H1 (cell line): ENCODE data around the gene TBCD. TPM values are rescaled to one million over a fixed set of nuclear protein-coding genes. Genes with fewer than 3 reads are reported as not detected.

Experiments
- CTCF ChIA-PET: fragments of 300-600 bp; sonication (Branson Sonifier 250); formaldehyde crosslinking; loops from one replicate; lab custom pipeline; 2021; ENCODE audit not compliant: partially characterized antibody; lab: Charles Lee
- POLR2A ChIA-PET: fragments of 300-600 bp; sonication (Branson Sonifier 250); formaldehyde crosslinking; loops from one replicate; lab custom pipeline; 2021; ENCODE audit warnings: inconsistent platforms; ENCODE audit not compliant: partially characterized antibody; lab: Charles Lee
- DNase-seq, 2 experiments: peaks; one replicate each; pipeline versions ENCODE4 v3.0.0 to v3.0.0-alpha.2; 2010 to 2022; ENCODE audit warnings: low spot score in 2 of 2, low read depth in 1 of 2, mixed read lengths in 1 of 2
- FAIRE-seq: peaks from 2 replicates; lab custom pipeline; 2011; peaks lifted over from hg19 to GRCh38; lab: Jason Lieb, UNC
- H2AFZ ChIP-seq: 2 replicates; pipeline ENCODE4 v1.8.1; 2012; ENCODE audit warnings: low read length, inconsistent platforms
- H2AK5ac ChIP-seq: 2 replicates; pipeline ENCODE4 v1.6.1; 2013; ENCODE audit warnings: low read depth, low read length
- H2BK120ac ChIP-seq: replicated peaks from 2 replicates; pipeline ENCODE3; 2013; ENCODE audit warnings: low read depth, low read length, inconsistent platforms
- H2BK12ac ChIP-seq: 2 replicates; pipeline ENCODE4 v1.6.1; 2013; ENCODE audit warnings: low read depth, low read length
- H2BK15ac ChIP-seq: 2 replicates; pipeline ENCODE4 v1.6.1; 2013; ENCODE audit warnings: low read length
- H2BK20ac ChIP-seq: 2 replicates; pipeline ENCODE4 v1.6.1; 2013; ENCODE audit warnings: low read length
- H2BK5ac ChIP-seq: 2 replicates; pipeline ENCODE4 v1.6.1; 2013; ENCODE audit warnings: low read depth, low read length
- H3K14ac ChIP-seq: 2 replicates; pipeline ENCODE4 v1.6.1; 2013; ENCODE audit warnings: inconsistent platforms; ENCODE audit not compliant: insufficient read length
- H3K18ac ChIP-seq: 2 replicates; pipeline ENCODE4 v1.6.1; 2013; ENCODE audit warnings: low read length; ENCODE audit errors: extremely low read depth
- H3K23ac ChIP-seq: 2 replicates; pipeline ENCODE4 v1.6.1; 2013; ENCODE audit warnings: inconsistent platforms; ENCODE audit not compliant: insufficient read length
- H3K23me2 ChIP-seq: 2 replicates; pipeline ENCODE4 v1.6.1; 2013; ENCODE audit warnings: low read depth, low read length
- H3K27ac ChIP-seq: 2 replicates; pipeline ENCODE4 v1.6.1; 2011; ENCODE audit warnings: low read depth, low read length, inconsistent platforms
- H3K27me3 ChIP-seq, 4 experiments: replicated peaks in 1 of 4; 1 replicate in 1 of 4; 2 replicates in 3 of 4; pipeline versions ENCODE4 v1.6.1 to v1.8.1; 2011 to 2013; ENCODE audit warnings: low read length in 3 of 4, mild to moderate bottlenecking in 3 of 4, inconsistent platforms in 2 of 4, mixed read lengths in 2 of 4, moderate library complexity in 1 of 4; ENCODE audit not compliant: control insufficient read depth in 3 of 4, insufficient read depth in 3 of 4; ENCODE audit errors: extremely low read depth in 1 of 4
- H3K36me3 ChIP-seq, 4 experiments: 2 replicates each; pipeline versions ENCODE4 v1.6.1 to v1.8.1; 2011 to 2013; ENCODE audit warnings: mild to moderate bottlenecking in 4 of 4, low read length in 3 of 4, moderate library complexity in 2 of 4, control low read depth in 1 of 4, inconsistent platforms in 1 of 4; ENCODE audit not compliant: insufficient read depth in 4 of 4, control insufficient read depth in 2 of 4
- H3K4ac ChIP-seq: replicated peaks from 2 replicates; pipeline ENCODE3; 2013; ENCODE audit warnings: low read length, low read depth, mixed read lengths, inconsistent platforms; ENCODE audit not compliant: insufficient read length
- H3K4me1 ChIP-seq, 4 experiments: replicated peaks in 1 of 4; 1 replicate in 1 of 4; 2 replicates in 3 of 4; pipeline versions ENCODE4 v1.6.1 to v1.8.1; 2011 to 2013; ENCODE audit warnings: low read length in 3 of 4, inconsistent platforms in 2 of 4, mixed read lengths in 1 of 4; ENCODE audit not compliant: insufficient read depth in 4 of 4, control insufficient read depth in 3 of 4
- H3K4me2 ChIP-seq, 2 experiments: 2 replicates each; pipeline versions ENCODE4 v1.6.1 to v1.8.1; 2011 to 2013; ENCODE audit warnings: low read depth in 2 of 2, low read length in 2 of 2, control low read depth in 1 of 2, inconsistent platforms in 1 of 2, mild to moderate bottlenecking in 1 of 2; ENCODE audit not compliant: insufficient read depth in 1 of 2
- H3K4me3 ChIP-seq, 4 experiments: fragments of 200-600, 300-600 bp in 1 of 4; sonication (generic), shearing (Covaris generic), sonication (Bioruptor Twin) in 1 of 4; 2 replicates each; pipeline versions ENCODE4 v1.5.1 to v1.8.1; 2011 to 2016; ENCODE audit warnings: low read length in 4 of 4, low read depth in 3 of 4, control low read depth in 2 of 4, inconsistent platforms in 2 of 4, mild to moderate bottlenecking in 2 of 4, mixed read lengths in 1 of 4, moderate library complexity in 1 of 4; ENCODE audit not compliant: insufficient read depth in 2 of 4; ENCODE audit errors: extremely low read depth in 1 of 4
- H3K56ac ChIP-seq: replicated peaks from 2 replicates; pipeline ENCODE3; 2013; ENCODE audit warnings: low read depth, mild to moderate bottlenecking, mixed read lengths, low read length, inconsistent platforms; ENCODE audit not compliant: insufficient read length
- H3K79me1 ChIP-seq: 2 replicates; pipeline ENCODE4 v1.6.1; 2013; ENCODE audit warnings: low read depth, low read length, control low read depth
- H3K79me2 ChIP-seq, 2 experiments: 2 replicates each; pipeline versions ENCODE4 v1.6.1 to v1.8.1; 2012 to 2013; ENCODE audit warnings: low read length in 2 of 2, mild to moderate bottlenecking in 2 of 2, inconsistent platforms in 1 of 2; ENCODE audit not compliant: insufficient read depth in 2 of 2, control insufficient read depth in 1 of 2
- H3K9ac ChIP-seq, 4 experiments: replicated peaks in 1 of 4; 1 replicate in 1 of 4; 2 replicates in 3 of 4; pipeline versions ENCODE4 v1.6.1 to v1.8.1; 2011 to 2013; ENCODE audit warnings: low read depth in 3 of 4, low read length in 3 of 4, control low read depth in 2 of 4, mild to moderate bottlenecking in 2 of 4, moderate library complexity in 2 of 4, inconsistent platforms in 1 of 4; ENCODE audit errors: extremely low read depth in 1 of 4
- H3K9me3 ChIP-seq, 2 experiments: 2 replicates each; pipeline versions ENCODE4 v1.6.1 to v1.8.1; 2012 to 2013; ENCODE audit warnings: mild to moderate bottlenecking in 2 of 2, moderate library complexity in 2 of 2, control low read depth in 1 of 2, inconsistent platforms in 1 of 2, low read depth in 1 of 2, low read length in 1 of 2, mixed read lengths in 1 of 2; ENCODE audit not compliant: insufficient read depth in 2 of 2
- H4K20me1 ChIP-seq, 2 experiments: replicated peaks in 1 of 2; 2 replicates each; pipeline versions ENCODE3 to v1.8.1; 2011 to 2013; ENCODE audit warnings: inconsistent platforms in 2 of 2, low read length in 2 of 2, mild to moderate bottlenecking in 1 of 2; ENCODE audit not compliant: insufficient read depth in 2 of 2, control insufficient read depth in 1 of 2
- H4K5ac ChIP-seq: 2 replicates; pipeline ENCODE4 v1.6.1; 2013; ENCODE audit warnings: low read length, low read depth, mixed read lengths, inconsistent platforms; ENCODE audit not compliant: insufficient read length
- H4K8ac ChIP-seq: 2 replicates; pipeline ENCODE4 v1.8.0; 2013; ENCODE audit warnings: mild to moderate bottlenecking, moderate library complexity, low read length, inconsistent platforms; ENCODE audit not compliant: insufficient read depth; ENCODE audit errors: extremely low read depth
- H4K91ac ChIP-seq: replicated peaks from 2 replicates; pipeline ENCODE3; 2013; ENCODE audit warnings: low read length, mixed read lengths, inconsistent platforms; ENCODE audit not compliant: insufficient read length
- CEBPB ChIP-seq: IDR thresholded peaks from 2 replicates; pipeline ENCODE4 v1.6.1; 2012; ENCODE audit warnings: low read depth, low read length
- EP300 ChIP-seq, 2 experiments: IDR thresholded peaks; 1 replicate in 1 of 2; 2 replicates in 1 of 2; pipeline ENCODE4 v1.6.1; 2011 to 2012; ENCODE audit warnings: low read depth in 2 of 2, low read length in 2 of 2, mild to moderate bottlenecking in 2 of 2, borderline replicate concordance in 1 of 2, inconsistent platforms in 1 of 2, moderate library complexity in 1 of 2
- GABPA ChIP-seq: IDR thresholded peaks from 2 replicates; pipeline ENCODE4 v1.6.1; 2011; ENCODE audit warnings: mild to moderate bottlenecking, low read length, moderate library complexity, borderline replicate concordance; ENCODE audit not compliant: insufficient read depth
- GTF2F1 ChIP-seq: IDR thresholded peaks from 2 replicates; pipeline ENCODE4 v1.6.1; 2012; ENCODE audit warnings: low read depth, low read length, improper control_type of control experiment, borderline replicate concordance
- JUN ChIP-seq: IDR thresholded peaks from 2 replicates; pipeline ENCODE4 v1.6.1; 2011; ENCODE audit warnings: low read depth, mild to moderate bottlenecking, improper control_type of control experiment, low read length
- PHF8 ChIP-seq: fragments of 200-600 bp; sonication (generic); conservative IDR thresholded peaks from 2 replicates; pipeline ENCODE4 v1.7.1; 2012; ENCODE audit warnings: low read depth, mild to moderate bottlenecking, inconsistent platforms, low read length, moderate library complexity
- POLR2AphosphoS5 ChIP-seq: IDR thresholded peaks from 2 replicates; pipeline ENCODE4 v1.6.1; 2011; ENCODE audit warnings: low read depth, low read length
- SAP30 ChIP-seq: fragments of 300-600 bp; sonication (generic); IDR thresholded peaks from 2 replicates; pipeline ENCODE4 v1.7.1; 2012; ENCODE audit warnings: low read length, moderate library complexity, mild to moderate bottlenecking, inconsistent platforms; ENCODE audit not compliant: insufficient read depth, insufficient replicate concordance
- SIN3A ChIP-seq, 2 experiments: IDR thresholded peaks in 1 of 2; conservative IDR thresholded peaks in 1 of 2; 2 replicates each; pipeline ENCODE4 v1.6.1; 2011 to 2012; ENCODE audit warnings: low read length in 2 of 2, improper control_type of control experiment in 1 of 2, low read depth in 1 of 2, mild to moderate bottlenecking in 1 of 2
- SIRT6 ChIP-seq: IDR thresholded peaks from one replicate; pipeline ENCODE4 v1.7.1; 2012; ENCODE audit warnings: low read length, inconsistent platforms
- SP1 ChIP-seq: IDR thresholded peaks from 2 replicates; pipeline ENCODE4 v1.6.1; 2011; ENCODE audit warnings: low read depth, low read length
- SP2 ChIP-seq: IDR thresholded peaks from 2 replicates; pipeline ENCODE4 v1.6.1; 2012; ENCODE audit warnings: mild to moderate bottlenecking, low read length, inconsistent platforms
- SP4 ChIP-seq: IDR thresholded peaks from 2 replicates; pipeline ENCODE4 v1.6.1; 2012; ENCODE audit warnings: low read length, inconsistent platforms
- TAF1 ChIP-seq: IDR thresholded peaks from 2 replicates; pipeline ENCODE4 v1.6.1; 2011; ENCODE audit warnings: mild to moderate bottlenecking, low read depth, low read length
- WGBS, 2 experiments: shearing (Covaris generic) in 1 of 2; methylation state at CpG; one replicate each; pipeline versions ENCODE4 v1.1.6 to v1.1.7; 2013 to 2015; ENCODE audit warnings: low lambda C conversion rate in 2 of 2, mixed read lengths in 2 of 2, inconsistent platforms in 1 of 2, low coverage in 1 of 2, missing lambda C conversion rate in 1 of 2; ENCODE audit not compliant: insufficient replicate concordance in 2 of 2, insufficient coverage in 1 of 2, insufficient read length in 1 of 2; ENCODE audit errors: extremely low coverage in 1 of 2, missing lambda C conversion rate in 1 of 2; 5-methylcytosine and 5-hydroxymethylcytosine counted together
- polyA plus RNA-seq, 7 experiments: library from polyadenylated mRNA; depleted of rRNA in 3 of 7; stranded (reverse) in 5 of 7; unstranded in 2 of 7; fragments of >200 nt in 5 of 7; fragments of 200-250 nt in 2 of 7; gene quantifications; 1 replicate in 5 of 7; 2 replicates in 1 of 7; 4 replicates in 1 of 7; pipeline versions ENCODE4 v1.2.1 to v1.2.3, GENCODE V29; 2011 to 2013; ENCODE audit warnings: missing spikeins in 2 of 7, mixed read lengths in 2 of 7
- total RNA-seq: library from RNA; stranded (reverse); fragmentation: NEBNext Ultra II Directional; extraction: Animal tissue kit (Norgen Biotek cat#: 25700); gene quantifications from 2 replicates; pipeline ENCODE4 v1.2.1, GENCODE V29; 2021
- TF ChIP-seq, protein P1 (sequence below): IDR thresholded peaks from 2 replicates; pipeline ENCODE4 v1.6.1; 2012; ENCODE audit warnings: inconsistent platforms

The TBCD gene
- total and polyA plus RNA-seq, 2 of the 8 experiments (the other 6 are each of a cell fraction or from before 2014, with no cell fraction given), result 118 to 162 TPM

DNA sequence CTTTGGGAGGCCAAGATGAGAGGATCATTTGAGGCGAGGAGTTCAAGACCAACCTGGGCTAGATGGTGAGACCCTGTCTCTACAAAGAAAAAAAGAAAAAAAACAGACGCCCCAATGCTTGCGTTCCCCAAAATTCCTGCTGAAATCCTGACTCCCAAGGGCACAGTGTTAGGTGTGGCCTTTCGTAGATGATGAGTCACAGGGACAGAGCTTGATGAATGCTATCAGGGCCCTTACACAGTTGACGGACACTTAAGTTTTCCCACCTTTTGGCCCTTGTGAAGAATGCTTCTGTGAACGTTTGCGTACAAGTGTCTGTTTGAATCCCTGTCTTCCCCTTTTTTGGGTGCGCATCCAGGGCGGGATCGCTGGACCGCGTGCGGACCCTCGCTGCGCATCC, 104.5 kb downstream of the TBCD start:
- no peak for DNase-seq
- Histone ChIP-seq H3K23me2 (no peaks in the 10 kb centered on the region), H2BK120ac (no peak overlapping the region), H3K4me3 (no peak overlapping the region), H2BK12ac (no peak overlapping the region), H3K4me1 (no peaks in the 10 kb centered on the region; a peak in 2 of 7 replicates), H4K20me1 (peaks cover 9 to 16% of the 10 kb centered on the region in 2 experiments), H3K79me1 (peaks cover 2% of the 10 kb centered on the region; the same call in 1 of the 2 replicates), H2BK5ac (no peak overlapping the region), H2BK15ac (no peak overlapping the region), H4K5ac (no peak overlapping the region), H3K4ac (no peak overlapping the region), H4K8ac (no peak overlapping the region), H3K14ac (no peak overlapping the region), H2AFZ (no peak overlapping the region), H3K79me2 (no peaks in the 10 kb centered on the region; a peak in 1 of 4 replicates), H3K56ac (no peak overlapping the region), H3K27me3 (no peaks in the 10 kb centered on the region), H3K27ac (no peak overlapping the region), H3K9ac (no peak overlapping the region), H3K9me3 (no peaks in the 10 kb centered on the region), H4K91ac (no peak overlapping the region), H3K23ac (no peak overlapping the region), H3K4me2 (no peak overlapping the region), H3K18ac (no peak overlapping the region), H2BK20ac (no peak overlapping the region), H2AK5ac (no peak overlapping the region), H3K36me3 (peaks cover 0 to 10% (median 2%) of the 10 kb centered on the region in 4 experiments; a peak in 5 of 8 replicates)
- FAIRE-seq, result no peak
- ChIA-PET POLR2A (no interaction called here), CTCF (interaction anchor here (0.9 kb wide), 1 partner anchor 42 kb away, joined by 3 read pairs; no protein-coding TSS in a partner anchor)
- 85% methylated on average over 8 of the region's 15 CpGs; no CpG with 5 or more reads in 1 of the 2 experiments for WGBS, 2 experiments
- TF ChIP-seq PHF8 (no peak), JUN (no peak), GABPA (no peak), EP300 (IDR thresholded peaks at IDR 0.05; ENCODE audit: borderline replicate concordance in 1 of 2, low read depth in 2 of 2, low read length in 2 of 2) (no peak), SIRT6 (no peak), SP1 (no peak), CEBPB (no peak), SAP30 (no peak), TAF1 (no peak), POLR2AphosphoS5 (no peak), SIN3A (conservative IDR thresholded peaks at IDR 0.05 in 1 of 2, IDR thresholded peaks at IDR 0.05 in 1 of 2; ENCODE audit: low read depth in 1 of 2, low read length in 2 of 2) (no peak), SP2 (no peak), GTF2F1 (no peak), SP4 (no peak)
- TF ChIP-seq, protein P1, sequence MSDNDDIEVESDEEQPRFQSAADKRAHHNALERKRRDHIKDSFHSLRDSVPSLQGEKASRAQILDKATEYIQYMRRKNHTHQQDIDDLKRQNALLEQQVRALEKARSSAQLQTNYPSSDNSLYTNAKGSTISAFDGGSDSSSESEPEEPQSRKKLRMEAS, result no peak
